HepG2 (cell line): Measurements from ENCODE around the gene SDK2. TPM values are rescaled to one million over a fixed set of nuclear protein-coding genes. Genes with fewer than 3 reads are reported as not detected.

Experiments used
- ATAC-seq: fragments of 200-7000 bp; cut with Tn5 transposase; 3 replicates; pipeline ENCODE4 v1.9.1; 2020; ENCODE audit warnings: mild to moderate bottlenecking, moderate library complexity
- BruUV-seq: library from RNA; stranded (reverse); fragments of 400-500 nt; replicated peaks from 2 replicates; lab custom pipeline; 2021; lab: Mats Ljungman, UMichigan
- CTCF ChIA-PET: fragments of 300-600 bp; formaldehyde crosslinking; extraction: SDS; loops from one replicate; lab custom pipeline; 2021; ENCODE audit warnings: low total read pairs, inconsistent platforms, low intra/inter-chr PET ratio; lab: Yijun Ruan, JAX
- POLR2A ChIA-PET: fragments of 350-600 bp; sonication (Branson Sonifier 250); formaldehyde crosslinking; loops from one replicate; lab custom pipeline; 2020; ENCODE audit warnings: antibody characterized with exemption, inconsistent platforms; lab: Yijun Ruan, JAX
- DNase-seq: peaks from one replicate; pipeline ENCODE4 v3.0.0-alpha.2; 2015; ENCODE audit warnings: low spot score
- FAIRE-seq: peaks from 3 replicates; lab custom pipeline; 2011; peaks lifted over from hg19 to GRCh38; lab: Jason Lieb, UNC
- H2AFZ ChIP-seq: one replicate; pipeline ENCODE4 v1.6.1; 2011; ENCODE audit warnings: low read length, inconsistent platforms
- H3K27ac ChIP-seq: fragments of 300-600 bp; 3 replicates; pipeline ENCODE4 v1.8.0; 2011; ENCODE audit warnings: mixed run types, mild to moderate bottlenecking, mixed read lengths, low read length, inconsistent platforms; ENCODE audit not compliant: insufficient read depth; ENCODE audit errors: extremely low read length
- H3K27me3 ChIP-seq, 2 experiments: fragments of 200-600 bp in 1 of 2; 2 replicates in 1 of 2; 3 replicates in 1 of 2; pipeline versions ENCODE4 v1.6.0 to v1.8.0; 2011; ENCODE audit warnings: low read length in 2 of 2, mild to moderate bottlenecking in 2 of 2, moderate library complexity in 2 of 2, inconsistent platforms in 1 of 2; ENCODE audit not compliant: insufficient read depth in 2 of 2, control insufficient read depth in 1 of 2
- H3K36me3 ChIP-seq, 2 experiments: fragments of 200-600 bp in 1 of 2; replicated peaks in 1 of 2; 2 replicates in 1 of 2; 3 replicates in 1 of 2; pipeline versions ENCODE4 v1.5.1 to v1.8.0; 2011; ENCODE audit warnings: low read length in 2 of 2, inconsistent platforms in 1 of 2; ENCODE audit not compliant: insufficient read depth in 2 of 2, control insufficient read depth in 1 of 2
- H3K4me1 ChIP-seq: 2 replicates; pipeline ENCODE4 v1.5.1; 2012; ENCODE audit warnings: low read length, inconsistent platforms; ENCODE audit not compliant: insufficient read depth
- H3K4me2 ChIP-seq: 2 replicates; pipeline ENCODE4 v1.6.0; 2011; ENCODE audit warnings: low read depth, low read length, inconsistent platforms
- H3K4me3 ChIP-seq, 3 experiments: fragments of 200-600 bp in 1 of 3; sonication (generic), shearing (Covaris generic) in 1 of 3; replicated peaks in 1 of 3; 2 replicates each; pipeline ENCODE4 v1.5.1; 2011 to 2016; ENCODE audit warnings: low read length in 3 of 3, inconsistent platforms in 2 of 3, low read depth in 2 of 3, mild to moderate bottlenecking in 2 of 3, control low read depth in 1 of 3, mixed read lengths in 1 of 3; ENCODE audit not compliant: insufficient read depth in 1 of 3
- H3K79me2 ChIP-seq: one replicate; pipeline ENCODE4 v1.6.1; 2011; ENCODE audit warnings: low read length, inconsistent platforms; ENCODE audit not compliant: insufficient read depth
- H3K9ac ChIP-seq: 2 replicates; pipeline ENCODE4 v1.6.0; 2011; ENCODE audit warnings: mild to moderate bottlenecking, low read depth, low read length, inconsistent platforms; ENCODE audit not compliant: insufficient read depth
- H3K9me3 ChIP-seq: 2 replicates; pipeline ENCODE4 v1.5.1; 2012; ENCODE audit warnings: mild to moderate bottlenecking, low read length
- H4K20me1 ChIP-seq: 2 replicates; pipeline ENCODE4 v1.6.0; 2011; ENCODE audit warnings: inconsistent platforms, mild to moderate bottlenecking, low read length, moderate library complexity; ENCODE audit not compliant: insufficient read depth
- NR2F6 ChIP-seq, 2 experiments: IDR thresholded peaks; 2 replicates each; pipeline ENCODE4 v1.6.1; 2016; ENCODE audit warnings: antibody characterized with exemption in 1 of 2, mild to moderate bottlenecking in 1 of 2
- RARG ChIP-seq: sonication (generic); formaldehyde crosslinking; IDR thresholded peaks from 2 replicates; pipeline ENCODE4 v1.4.0; 2020; ENCODE audit warnings: low read depth, mild to moderate bottlenecking, missing genetic modification reagents
- RFX3 ChIP-seq: IDR thresholded peaks from 2 replicates; pipeline ENCODE4 v1.6.1; 2016; ENCODE audit warnings: missing biosample characterization, missing genetic modification reagents
- TBL1XR1 ChIP-seq: fragments of 150-350 bp; IDR thresholded peaks from 2 replicates; pipeline ENCODE4 v1.6.1; 2014; ENCODE audit warnings: borderline replicate concordance, low read length; ENCODE audit not compliant: partially characterized antibody
- TMF1 ChIP-seq: sonication (generic); formaldehyde crosslinking; IDR thresholded peaks from 2 replicates; pipeline ENCODE4 v1.8.1; 2022; ENCODE audit warnings: low read depth, missing genetic modification reagents
- ZNF780A ChIP-seq: sonication (generic); formaldehyde crosslinking; IDR thresholded peaks from 2 replicates; pipeline ENCODE4 v1.8.0; 2022; ENCODE audit warnings: mild to moderate bottlenecking, missing genetic modification reagents, moderate library complexity
- WGBS: methylation state at CpG from one replicate; pipeline ENCODE4 v1.1.6; 2017; ENCODE audit warnings: low lambda C conversion rate; 5-methylcytosine and 5-hydroxymethylcytosine counted together
- in situ Hi-C: cut with HindIII; loops from 2 replicates; pipeline ENCODE4 v1.10.0; 2017; ENCODE audit warnings: low pct_unique_long_range_greater_than_20kb; ENCODE audit not compliant: extremely low pct_ligation_motif_present
- intact Hi-C: fragments of 100-400 bp; cut with micrococcal nuclease; formaldehyde crosslinking; loops from one replicate; pipeline ENCODE4 v1.10.0; 2022; ENCODE audit not compliant: unreplicated experiment
- polyA plus RNA-seq, 8 experiments: library from polyadenylated mRNA; depleted of rRNA in 3 of 8; stranded (reverse) in 7 of 8; unstranded in 1 of 8; fragments of >200 nt; fragmentation: Illumina TruSeq in 4 of 8; extraction: Trizol in 4 of 8; gene quantifications; 2 replicates each; pipeline versions ENCODE4 v1.2.1 to v1.2.3, GENCODE V29; 2011 to 2016; ENCODE audit warnings: low read depth in 4 of 8, missing spikeins in 1 of 8, mixed read lengths in 1 of 8; ENCODE audit not compliant: insufficient read depth in 1 of 8
- total RNA-seq, 5 experiments: library from RNA; depleted of rRNA; stranded (reverse); fragments of >200 nt; fragmentation: Illumina TruSeq; extraction: Trizol; gene quantifications; 2 replicates each; pipeline ENCODE4 v1.2.3, GENCODE V29; 2016; ENCODE audit warnings: low read depth in 1 of 5
- TF ChIP-seq, protein P1 (sequence below): sonication (generic); formaldehyde crosslinking; IDR thresholded peaks from 2 replicates; pipeline ENCODE4 v1.4.0; 2020; ENCODE audit warnings: missing genetic modification reagents
- TF ChIP-seq, protein P2 (sequence below): sonication (generic); formaldehyde crosslinking; IDR thresholded peaks from 2 replicates; pipeline ENCODE4 v1.4.0; 2020; ENCODE audit warnings: mild to moderate bottlenecking, missing genetic modification reagents, borderline replicate concordance
- TF ChIP-seq, protein P3 (sequence below): sonication (generic); formaldehyde crosslinking; IDR thresholded peaks from 2 replicates; pipeline ENCODE4 v1.8.1; 2023; ENCODE audit warnings: mild to moderate bottlenecking, moderate library complexity, missing genetic modification reagents
- TF ChIP-seq, protein P4 (sequence below): sonication (generic); formaldehyde crosslinking; IDR thresholded peaks from 2 replicates; pipeline ENCODE4 v1.4.0; 2020; ENCODE audit warnings: missing genetic modification reagents, borderline replicate concordance

The SDK2 gene
- total and polyA plus RNA-seq, 2 of the 13 experiments (the other 11 are each of a cell fraction or from before 2014, with no cell fraction given): not detected

DNA sequence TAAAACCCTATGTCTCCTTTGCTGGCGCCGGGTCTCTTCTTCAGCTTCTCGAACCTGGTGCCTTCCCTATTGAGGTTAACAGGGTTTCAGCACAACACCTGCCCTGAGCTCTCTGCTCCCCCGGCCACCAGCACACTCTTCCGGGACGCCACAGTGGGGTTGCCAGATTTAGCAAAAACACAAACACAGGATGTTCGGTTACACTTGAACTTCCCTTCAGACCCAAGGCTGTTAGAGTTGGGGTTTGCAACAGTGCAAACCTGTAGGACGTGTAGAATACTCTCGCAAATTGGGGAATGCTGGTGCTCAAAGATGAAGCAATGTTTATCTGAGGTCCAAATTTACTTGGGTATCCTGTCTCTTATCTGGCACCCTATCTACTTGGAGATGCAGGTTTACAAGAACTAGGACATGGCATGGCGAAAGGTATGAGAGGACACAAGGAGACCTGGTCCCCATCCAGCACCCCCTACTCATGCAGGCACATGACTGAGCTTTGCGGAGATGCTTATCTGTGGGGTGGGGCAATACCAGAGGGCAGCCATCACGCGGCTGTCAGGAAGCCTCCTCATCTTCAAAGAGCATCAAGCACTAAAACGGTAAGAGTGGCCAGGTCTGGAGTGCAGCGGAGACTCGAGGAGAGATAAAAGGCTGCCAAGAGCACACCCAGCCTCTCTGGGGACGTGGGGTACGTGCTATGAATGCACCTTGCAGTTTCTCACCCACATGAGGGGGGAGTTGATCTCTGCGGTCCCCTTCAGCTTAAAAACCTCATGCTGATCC lies 52.8 kb downstream of the SDK2 start:
- ChIA-PET POLR2A (no interaction called here), CTCF (no interaction called here)
- ATAC-seq: no peak
- in situ Hi-C loops: no loop called here
- intact Hi-C loops: no loop called here
- Histone ChIP-seq H3K9me3 (no peaks in the 10 kb centered on the region), H3K4me2 (no peak overlapping the region), H4K20me1 (peaks cover 5% of the 10 kb centered on the region; the same call in 1 of the 2 replicates), H3K9ac (no peak overlapping the region), H3K36me3 (no peaks in the 10 kb centered on the region), H3K79me2 (no peaks in the 10 kb centered on the region), H3K27me3 (peaks cover 13 to 85% of the 10 kb centered on the region in 2 experiments; a peak in 4 of 5 replicates), H3K4me3 (no peak overlapping the region), H2AFZ (no peak overlapping the region), H3K4me1 (no peaks in the 10 kb centered on the region), H3K27ac (no peak overlapping the region)
- DNase-seq: no peak
- no peak for FAIRE-seq
- no TSS peak for BruUV-seq
- 14% methylated on average over 19 of the region's 19 CpGs for WGBS
- TF ChIP-seq TBL1XR1: no peak
- no peak for TF ChIP-seq RARG (CRISPR knock-in tag)
- no peak for TF ChIP-seq RFX3 (CRISPR knock-in tag)
- TF ChIP-seq NR2F6 (IDR thresholded peaks at IDR 0.05): no peak
- no peak for TF ChIP-seq NR2F6 (CRISPR knock-in tag; IDR thresholded peaks at IDR 0.05)
- TF ChIP-seq ZNF780A: no peak
- TF ChIP-seq, protein P1, sequence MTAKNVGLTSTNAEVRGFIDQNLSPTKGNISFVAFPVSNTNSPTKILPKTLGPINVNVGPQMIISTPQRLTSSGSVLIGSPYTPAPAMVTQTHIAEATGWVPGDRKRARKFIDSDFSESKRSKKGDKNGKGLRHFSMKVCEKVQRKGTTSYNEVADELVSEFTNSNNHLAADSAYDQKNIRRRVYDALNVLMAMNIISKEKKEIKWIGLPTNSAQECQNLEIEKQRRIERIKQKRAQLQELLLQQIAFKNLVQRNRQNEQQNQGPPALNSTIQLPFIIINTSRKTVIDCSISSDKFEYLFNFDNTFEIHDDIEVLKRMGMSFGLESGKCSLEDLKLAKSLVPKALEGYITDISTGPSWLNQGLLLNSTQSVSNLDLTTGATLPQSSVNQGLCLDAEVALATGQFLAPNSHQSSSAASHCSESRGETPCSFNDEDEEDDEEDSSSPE (CRISPR knock-in tag): no peak
- TF ChIP-seq, protein P2, sequence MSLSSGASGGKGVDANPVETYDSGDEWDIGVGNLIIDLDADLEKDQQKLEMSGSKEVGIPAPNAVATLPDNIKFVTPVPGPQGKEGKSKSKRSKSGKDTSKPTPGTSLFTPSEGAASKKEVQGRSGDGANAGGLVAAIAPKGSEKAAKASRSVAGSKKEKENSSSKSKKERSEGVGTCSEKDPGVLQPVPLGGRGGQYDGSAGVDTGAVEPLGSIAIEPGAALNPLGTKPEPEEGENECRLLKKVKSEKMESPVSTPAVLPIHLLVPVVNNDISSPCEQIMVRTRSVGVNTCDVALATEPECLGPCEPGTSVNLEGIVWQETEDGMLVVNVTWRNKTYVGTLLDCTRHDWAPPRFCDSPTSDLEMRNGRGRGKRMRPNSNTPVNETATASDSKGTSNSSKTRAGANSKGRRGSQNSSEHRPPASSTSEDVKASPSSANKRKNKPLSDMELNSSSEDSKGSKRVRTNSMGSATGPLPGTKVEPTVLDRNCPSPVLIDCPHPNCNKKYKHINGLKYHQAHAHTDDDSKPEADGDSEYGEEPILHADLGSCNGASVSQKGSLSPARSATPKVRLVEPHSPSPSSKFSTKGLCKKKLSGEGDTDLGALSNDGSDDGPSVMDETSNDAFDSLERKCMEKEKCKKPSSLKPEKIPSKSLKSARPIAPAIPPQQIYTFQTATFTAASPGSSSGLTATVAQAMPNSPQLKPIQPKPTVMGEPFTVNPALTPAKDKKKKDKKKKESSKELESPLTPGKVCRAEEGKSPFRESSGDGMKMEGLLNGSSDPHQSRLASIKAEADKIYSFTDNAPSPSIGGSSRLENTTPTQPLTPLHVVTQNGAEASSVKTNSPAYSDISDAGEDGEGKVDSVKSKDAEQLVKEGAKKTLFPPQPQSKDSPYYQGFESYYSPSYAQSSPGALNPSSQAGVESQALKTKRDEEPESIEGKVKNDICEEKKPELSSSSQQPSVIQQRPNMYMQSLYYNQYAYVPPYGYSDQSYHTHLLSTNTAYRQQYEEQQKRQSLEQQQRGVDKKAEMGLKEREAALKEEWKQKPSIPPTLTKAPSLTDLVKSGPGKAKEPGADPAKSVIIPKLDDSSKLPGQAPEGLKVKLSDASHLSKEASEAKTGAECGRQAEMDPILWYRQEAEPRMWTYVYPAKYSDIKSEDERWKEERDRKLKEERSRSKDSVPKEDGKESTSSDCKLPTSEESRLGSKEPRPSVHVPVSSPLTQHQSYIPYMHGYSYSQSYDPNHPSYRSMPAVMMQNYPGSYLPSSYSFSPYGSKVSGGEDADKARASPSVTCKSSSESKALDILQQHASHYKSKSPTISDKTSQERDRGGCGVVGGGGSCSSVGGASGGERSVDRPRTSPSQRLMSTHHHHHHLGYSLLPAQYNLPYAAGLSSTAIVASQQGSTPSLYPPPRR (CRISPR knock-in tag): no peak
- TF ChIP-seq, protein P3, sequence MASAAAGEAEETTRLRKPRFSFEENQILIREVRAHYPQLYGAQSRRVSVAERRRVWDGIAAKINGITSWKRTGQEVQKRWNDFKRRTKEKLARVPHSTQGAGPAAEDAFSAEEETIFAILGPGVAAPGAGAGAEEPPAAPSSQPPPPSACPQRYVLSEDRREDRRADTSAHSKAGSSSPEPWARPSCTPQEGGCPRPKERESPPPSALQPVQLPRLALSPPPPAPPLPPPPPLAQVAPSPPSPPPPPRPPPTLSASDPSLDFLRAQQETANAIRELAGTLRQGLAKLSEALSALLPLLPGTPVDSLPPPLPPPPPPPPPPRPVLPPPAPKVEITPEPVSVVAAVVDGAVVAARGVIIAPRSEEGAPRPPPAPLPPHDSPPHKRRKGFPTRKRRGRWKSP (CRISPR knock-in tag): no peak
- TF ChIP-seq, protein P4, sequence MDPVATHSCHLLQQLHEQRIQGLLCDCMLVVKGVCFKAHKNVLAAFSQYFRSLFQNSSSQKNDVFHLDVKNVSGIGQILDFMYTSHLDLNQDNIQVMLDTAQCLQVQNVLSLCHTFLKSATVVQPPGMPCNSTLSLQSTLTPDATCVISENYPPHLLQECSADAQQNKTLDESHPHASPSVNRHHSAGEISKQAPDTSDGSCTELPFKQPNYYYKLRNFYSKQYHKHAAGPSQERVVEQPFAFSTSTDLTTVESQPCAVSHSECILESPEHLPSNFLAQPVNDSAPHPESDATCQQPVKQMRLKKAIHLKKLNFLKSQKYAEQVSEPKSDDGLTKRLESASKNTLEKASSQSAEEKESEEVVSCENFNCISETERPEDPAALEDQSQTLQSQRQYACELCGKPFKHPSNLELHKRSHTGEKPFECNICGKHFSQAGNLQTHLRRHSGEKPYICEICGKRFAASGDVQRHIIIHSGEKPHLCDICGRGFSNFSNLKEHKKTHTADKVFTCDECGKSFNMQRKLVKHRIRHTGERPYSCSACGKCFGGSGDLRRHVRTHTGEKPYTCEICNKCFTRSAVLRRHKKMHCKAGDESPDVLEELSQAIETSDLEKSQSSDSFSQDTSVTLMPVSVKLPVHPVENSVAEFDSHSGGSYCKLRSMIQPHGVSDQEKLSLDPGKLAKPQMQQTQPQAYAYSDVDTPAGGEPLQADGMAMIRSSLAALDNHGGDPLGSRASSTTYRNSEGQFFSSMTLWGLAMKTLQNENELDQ: no peak
- no peak for TF ChIP-seq TMF1 (CRISPR knock-in tag)
